GM12872 (cell line): Measurements from ENCODE around the gene MRPL45.

ENCODE experiments used
- CTCF ChIP-seq: IDR thresholded peaks from 3 replicates; pipeline ENCODE4 v1.5.1; 2011; ENCODE audit warnings: low read depth, mild to moderate bottlenecking, low read length, moderate library complexity; ENCODE audit not compliant: insufficient read depth

MRPL45 gene

GRCh38 chr17:38369124-38369886 is 72.3 kb downstream of the MRPL45 start:
- TF ChIP-seq CTCF = no peak
